Stimulated activated CD4-positive, alpha-beta T cell treated with anti-CD3 and anti-CD28 coated beads, Interleukin-1b, Interleukin-23, amount 100 ng/mL, for 4 hours (primary cell): ENCODE results near the gene SIK3.

Experiments
- DNase-seq, 2 donors: peaks; one replicate each; pipeline ENCODE4 v3.0.0-alpha.2; 2020; ENCODE audit warnings: low read depth in 2 of 2

The SIK3 gene

DNA sequence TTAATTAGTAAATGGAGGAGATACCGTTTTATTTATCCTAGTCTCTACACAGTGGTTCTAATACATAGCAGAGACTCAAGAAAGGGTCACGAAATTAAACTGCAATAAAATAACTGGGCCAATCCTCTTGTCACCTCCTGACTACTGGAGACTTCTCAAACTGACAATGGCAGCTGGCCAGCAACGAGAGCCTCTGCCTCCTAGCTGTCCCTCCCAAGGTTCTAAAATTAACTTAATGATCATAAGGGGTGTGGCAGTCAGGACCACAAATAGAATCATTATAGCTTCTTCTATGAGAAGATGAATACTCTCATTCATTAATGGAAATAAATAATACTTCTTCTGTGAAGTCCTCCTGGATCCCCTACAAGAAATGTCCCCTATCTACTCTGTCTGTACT, 197.0 kb downstream of the SIK3 start:
- no peak for DNase-seq

DNA sequence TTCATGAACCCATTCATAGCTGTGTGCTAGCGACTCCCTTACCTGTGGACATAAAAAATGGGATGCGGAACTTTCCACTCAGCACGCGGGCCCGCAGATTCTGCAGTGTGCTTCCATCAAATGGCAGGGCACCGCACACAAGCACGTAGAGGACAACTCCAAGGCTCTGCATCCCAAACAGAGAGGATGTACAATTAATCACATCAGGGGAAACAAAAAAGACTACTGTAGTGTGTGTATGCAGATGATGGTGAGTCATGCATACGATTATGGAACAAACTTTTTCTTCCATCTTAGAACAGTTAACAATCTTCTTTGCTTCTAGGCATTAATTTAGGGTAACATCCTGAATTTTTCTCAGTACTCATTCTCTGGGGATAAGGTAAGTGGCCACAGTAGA, 202.0 kb downstream of the SIK3 start:
- DNase-seq: no peak

GRCh38 chr11:116895048-116895757, 203.0 kb downstream of the SIK3 start:
- no peak for DNase-seq

- DNase-seq: no peak
Measured at GRCh38 chr11:116893906-116894305, 204.3 kb downstream of the SIK3 start.

DNA sequence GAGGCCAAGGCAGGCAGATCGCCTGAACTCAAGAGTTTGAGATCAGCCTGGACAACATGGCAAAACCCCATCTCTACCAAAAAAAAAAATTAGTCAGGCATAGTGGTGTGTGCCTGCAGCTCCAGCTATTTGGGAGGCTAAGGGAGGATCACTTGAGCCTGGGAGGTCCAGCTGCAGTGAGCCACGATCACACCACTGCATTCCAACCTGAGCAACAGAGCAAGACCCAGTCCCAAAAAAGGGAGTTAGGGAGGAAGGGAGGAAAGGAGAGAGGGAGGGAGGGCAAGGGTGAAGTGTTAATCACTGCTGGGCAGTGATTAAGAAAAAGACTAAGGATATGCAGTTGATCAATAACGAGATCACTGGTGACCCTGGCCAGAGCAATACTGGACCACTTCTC, 204.8 kb downstream of the SIK3 start:
- no peak for DNase-seq

- no peak for DNase-seq
Measured at GRCh38 chr11:116892374-116892773, 205.9 kb downstream of the SIK3 start.

GRCh38 chr11:116891746-116892145, 206.5 kb downstream of the SIK3 start:
- DNase-seq: no peak

- no peak for DNase-seq
Measured at GRCh38 chr11:116890607-116891006, 207.6 kb downstream of the SIK3 start.

DNA sequence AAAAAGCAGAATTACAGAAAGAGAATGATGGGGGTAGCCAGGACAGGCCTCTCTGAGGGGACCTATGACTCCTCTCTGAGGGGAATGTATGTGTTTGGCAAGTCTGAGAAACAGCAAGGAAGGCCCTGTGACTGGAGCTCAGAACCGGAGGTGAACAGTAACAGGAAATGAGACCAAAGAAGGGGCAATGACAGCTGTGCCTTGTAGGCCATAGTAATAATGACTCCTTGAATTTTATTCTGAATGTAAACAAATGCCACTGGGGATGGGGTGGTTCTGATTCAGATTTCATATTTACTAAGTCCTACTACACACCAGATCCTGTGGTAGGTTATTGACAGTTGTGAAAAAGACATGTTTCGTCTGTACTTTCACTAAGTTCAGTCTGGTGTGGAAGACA, 208.0 kb downstream of the SIK3 start:
- no peak for DNase-seq

DNA sequence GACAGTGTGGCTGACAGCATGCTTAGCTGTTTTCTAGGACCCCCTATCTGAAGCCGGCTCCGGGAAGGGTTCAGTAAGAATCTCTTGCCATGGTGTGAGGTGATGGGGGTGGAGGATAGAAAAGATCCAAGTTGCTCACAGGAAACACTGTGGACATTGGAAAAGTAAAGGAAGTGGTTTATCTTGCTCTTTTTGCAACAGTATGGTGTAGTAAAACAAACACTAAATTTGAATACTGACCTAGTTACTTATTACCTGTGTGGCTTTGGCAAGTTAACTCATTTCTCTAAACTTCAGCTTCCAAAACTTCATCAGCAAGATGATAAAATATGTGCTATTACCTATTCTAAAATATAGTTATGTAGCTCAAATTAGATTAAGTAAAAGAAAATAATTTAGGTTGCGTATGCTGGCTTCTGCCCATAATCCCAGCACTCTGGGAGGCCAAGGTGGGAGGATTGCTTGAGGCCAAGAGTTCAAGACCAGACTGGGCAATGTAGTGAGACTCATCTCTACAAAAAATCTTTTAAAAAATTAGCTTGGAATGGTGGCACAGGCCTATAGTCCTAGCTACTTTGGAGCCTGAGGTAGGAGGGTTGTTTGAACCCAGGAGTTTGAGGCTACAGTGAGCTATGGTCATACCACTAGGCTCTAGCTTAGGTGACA, 209.2 kb downstream of the SIK3 start:
- DNase-seq: no peak

DNA sequence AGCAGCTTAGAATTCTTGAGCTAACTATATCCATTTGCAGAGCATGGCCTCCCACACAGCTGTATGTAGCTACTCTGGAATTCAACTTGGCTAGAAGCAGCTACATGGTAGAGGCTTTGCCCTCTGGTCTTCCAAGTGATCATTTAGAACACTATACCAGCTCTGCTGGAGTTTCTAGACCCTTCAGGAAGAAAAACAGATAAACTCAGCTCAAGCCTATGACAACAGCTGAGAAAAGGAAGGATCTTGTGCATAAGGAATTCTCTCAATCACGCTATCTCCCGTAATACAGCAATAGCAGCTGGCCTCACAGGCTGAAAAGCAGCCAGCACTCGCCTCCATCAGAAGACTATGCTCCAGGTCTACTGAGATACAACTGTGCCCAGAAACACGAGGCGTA, 210.2 kb downstream of the SIK3 start:
- no peak for DNase-seq

- no peak for DNase-seq
Measured at GRCh38 chr11:116885951-116886655, 212.1 kb downstream of the SIK3 start.

DNA sequence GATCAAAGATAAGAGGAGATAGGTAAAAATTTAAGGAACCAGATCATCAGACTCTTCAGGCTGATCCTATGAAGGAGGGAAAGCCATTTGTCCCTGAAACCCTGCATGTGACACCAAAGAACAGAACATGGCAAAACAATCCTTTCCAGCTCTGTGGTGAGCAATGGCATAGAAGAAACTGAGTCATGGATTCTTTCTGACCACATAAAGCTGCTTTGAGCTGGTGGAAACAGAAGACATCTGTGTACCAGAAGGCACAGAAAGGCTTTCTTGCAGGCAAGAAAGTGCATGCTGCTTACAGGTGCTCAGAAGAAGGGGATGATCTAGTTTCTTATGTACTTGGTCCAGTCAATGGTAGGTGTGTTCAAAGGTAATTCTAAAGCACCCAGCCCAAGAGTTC, 215.8 kb downstream of the SIK3 start:
- DNase-seq: no peak

DNA sequence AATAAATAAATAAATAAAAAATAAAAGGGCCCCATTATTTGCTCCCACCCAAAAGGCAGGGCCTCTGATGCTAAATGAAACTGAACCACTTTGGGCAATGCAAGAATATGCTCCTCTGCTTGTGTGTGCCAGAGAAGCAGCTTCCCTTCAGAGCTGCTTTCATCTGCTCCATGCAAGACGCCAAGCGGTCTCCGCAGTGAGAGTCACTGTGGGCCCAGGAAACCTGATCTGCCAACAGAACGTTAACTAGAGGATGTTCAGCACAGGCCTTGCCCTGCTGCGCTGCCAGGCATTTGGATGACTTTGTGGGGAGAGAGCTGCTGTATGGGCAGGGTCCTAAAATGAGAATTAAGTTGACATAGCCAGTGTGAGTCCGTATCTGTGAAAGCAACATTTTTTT, 217.1 kb downstream of the SIK3 start:
- DNase-seq: no peak

DNA sequence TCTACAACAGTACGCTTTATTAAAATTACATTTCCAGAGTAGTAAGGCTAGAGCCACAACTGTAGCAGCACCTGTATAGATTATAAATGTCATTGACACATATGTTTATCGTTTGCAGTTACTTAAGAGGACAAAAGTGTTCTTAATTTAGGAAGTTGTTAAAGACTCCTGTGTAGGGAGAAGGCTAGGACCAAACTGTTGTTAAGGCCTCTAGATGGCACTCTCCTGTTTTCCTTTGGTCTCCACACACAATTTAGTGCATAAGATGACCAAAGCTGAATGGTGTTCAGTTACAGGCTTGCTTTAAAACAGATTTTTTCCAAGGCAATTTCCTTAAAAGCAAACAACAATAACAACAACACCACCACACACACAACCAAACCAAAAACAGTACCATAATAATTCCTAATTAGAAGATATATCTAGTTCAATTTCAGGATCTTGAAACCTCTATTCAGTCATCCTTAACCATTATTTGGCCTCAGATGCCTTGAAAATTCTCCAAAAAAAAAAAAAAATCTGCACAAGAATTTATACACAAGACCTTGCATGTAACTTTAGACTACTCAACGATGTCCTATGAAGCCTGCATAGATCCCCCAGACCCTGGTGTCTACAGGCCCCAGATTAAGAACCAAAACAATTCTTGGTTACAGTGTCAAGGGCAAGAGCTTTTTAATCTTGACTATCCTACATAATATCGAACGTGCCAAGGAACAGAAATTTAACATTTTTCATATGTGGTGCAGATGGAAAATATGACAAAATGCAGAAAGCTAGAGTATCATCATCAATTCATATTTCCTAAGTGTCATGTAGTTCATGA, 218.2 kb downstream of the SIK3 start:
- DNase-seq: no peak

GRCh38 chr11:116876656-116877055, 221.6 kb downstream of the SIK3 start:
- DNase-seq: no peak

- DNase-seq: no peak
Measured at GRCh38 chr11:116875194-116875593, 223.0 kb downstream of the SIK3 start.

GRCh38 chr11:116874251-116874650, 224.0 kb downstream of the SIK3 start:
- DNase-seq: no peak

DNA sequence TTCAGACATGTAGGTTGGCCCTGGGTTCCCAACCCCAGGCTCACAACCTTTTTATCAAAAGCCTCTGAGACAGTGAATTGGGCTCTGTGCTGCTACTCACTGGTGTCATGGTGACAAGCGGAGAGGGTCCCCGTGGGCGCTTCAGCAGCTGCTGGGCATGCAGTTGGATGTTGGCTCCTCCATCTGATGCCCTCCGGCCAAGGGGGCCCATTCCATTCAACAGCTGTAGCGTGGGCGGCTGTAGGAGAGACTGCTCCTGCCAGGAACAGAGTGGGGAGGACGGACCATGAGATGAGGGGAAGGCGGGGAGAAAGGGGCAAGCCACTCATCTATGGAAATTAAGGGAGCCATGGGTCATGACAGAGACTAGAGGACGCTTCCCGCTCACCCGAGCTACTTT, 224.8 kb downstream of the SIK3 start:
- no peak for DNase-seq

DNA sequence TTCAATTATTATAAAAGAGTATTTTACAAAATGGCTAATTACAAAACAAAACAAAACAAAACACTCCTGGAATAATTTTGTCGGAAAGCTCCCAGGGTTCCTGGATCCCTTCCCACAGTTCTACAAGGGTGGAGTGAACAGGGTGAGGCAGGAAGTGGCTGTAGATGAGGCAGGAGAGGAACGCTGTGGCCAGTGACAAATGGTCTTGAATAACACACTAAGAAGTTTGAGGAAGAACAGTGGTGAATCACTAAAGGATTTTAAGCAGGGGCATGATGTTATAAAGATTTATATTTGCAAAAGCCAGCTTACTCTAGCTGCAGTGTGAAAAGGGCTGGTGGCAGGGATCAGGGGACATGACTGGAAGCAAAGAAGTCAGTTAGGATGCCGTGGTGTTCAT, 227.0 kb downstream of the SIK3 start:
- DNase-seq: no peak

GRCh38 chr11:116870054-116870453, 228.2 kb downstream of the SIK3 start:
- DNase-seq: no peak

GRCh38 chr11:116869610-116870009, 228.6 kb downstream of the SIK3 start:
- no peak for DNase-seq
